Measurements from ENCODE around the gene FBRS.

- TF ChIP-seq CTCF (IDR thresholded peaks at IDR 0.05) (no peak), POLR2A (IDR thresholded peaks at IDR 0.05) (no peak)
Observed at GRCh38 chr16:30619202-30619601, 39.0 kb upstream of the FBRS start.

Data from testis (tissue), 2 donors.